HG03342 (cell line): ENCODE measurements around the gene TIRAP.
A peak's percentile ranks its signal among the peaks of the same experiment; 100 is the strongest.
"Not testable (repeated sequence)": the region's sequence is repeated elsewhere in the genome, so short reads cannot be mapped to it uniquely, and the experiment has no call there.

Source experiments
- ATAC-seq: cut with Tn5 transposase; IDR thresholded peaks from one replicate; pipeline ENCODE4 v1.9.1; 2021; ENCODE audit warnings: mild to moderate bottlenecking, moderate library complexity; ENCODE audit not compliant: unreplicated experiment

Gene TIRAP

GRCh38 chr11:126282736-126283591 is at the start of gene TIRAP:
Gene TIRAP, plus strand, starts transcription at chr11:126283093. Its CDS starts 7,802 bp downstream, at chr11:126290895.
- peak; percentile 61 for ATAC-seq

- ATAC-seq: no peak
Measured at GRCh38 chr11:126233391-126233790, 49.5 kb upstream of the TIRAP start.

- no peak for ATAC-seq
Measured at GRCh38 chr11:126246636-126247035, 36.3 kb upstream of the TIRAP start.

GRCh38 chr11:126253265-126253664 is 29.6 kb upstream of the TIRAP start:
- ATAC-seq: no peak

- no peak for ATAC-seq
Measured at GRCh38 chr11:126254819-126255218, 28.1 kb upstream of the TIRAP start.

- ATAC-seq: not testable (repeated sequence)
Measured at GRCh38 chr11:126255507-126255906, 27.4 kb upstream of the TIRAP start.

GRCh38 chr11:126256216-126256615 is 26.7 kb upstream of the TIRAP start:
- no peak for ATAC-seq

GRCh38 chr11:126257144-126257543 is 25.7 kb upstream of the TIRAP start:
- no peak for ATAC-seq

GRCh38 chr11:126257764-126258163 is 25.1 kb upstream of the TIRAP start:
- no peak for ATAC-seq

GRCh38 chr11:126262216-126262615 is 20.7 kb upstream of the TIRAP start:
- no peak for ATAC-seq

GRCh38 chr11:126263489-126263888 is 19.4 kb upstream of the TIRAP start:
- no peak for ATAC-seq

- no peak for ATAC-seq
Measured at GRCh38 chr11:126265811-126266210, 17.1 kb upstream of the TIRAP start.

- no peak for ATAC-seq
Measured at GRCh38 chr11:126267650-126268049, 15.2 kb upstream of the TIRAP start.

- ATAC-seq: peak; percentile 3
Measured at GRCh38 chr11:126268361-126268707, 14.6 kb upstream of the TIRAP start.

GRCh38 chr11:126268708-126269579 is 13.9 kb upstream of the TIRAP start, which contains the start of the genes FOXRED1 and SRPRA:
Gene FOXRED1, plus strand, starts transcription at chr11:126269154. Its CDS starts 53 bp downstream, at chr11:126269207.
Gene SRPRA, minus strand, starts transcription at chr11:126268895. Its CDS starts 91 bp downstream, at chr11:126268804.
- ATAC-seq: peak; percentile 99

- ATAC-seq: no peak
Measured at GRCh38 chr11:126277322-126277721, 5.6 kb upstream of the TIRAP start.

GRCh38 chr11:126277780-126278179 is 5.1 kb upstream of the TIRAP start:
- ATAC-seq: no peak

GRCh38 chr11:126279191-126279590 is 3.7 kb upstream of the TIRAP start:
- ATAC-seq: no peak

- ATAC-seq: no peak
Measured at GRCh38 chr11:126280595-126280994, 2.3 kb upstream of the TIRAP start.

- no peak for ATAC-seq
Measured at GRCh38 chr11:126281245-126281644, 1.6 kb upstream of the TIRAP start.

GRCh38 chr11:126281666-126282175 is 1.2 kb upstream of the TIRAP start:
- no peak for ATAC-seq
